Hepatocyte (in vitro differentiated cells): ENCODE data around the gene RABGAP1.

Experiments
- EZH2 ChIP-seq: fragments of 200-600 bp; sonication (generic); IDR thresholded peaks from 2 replicates; pipeline ENCODE4 v1.6.1; 2016; ENCODE audit warnings: antibody characterized with exemption, mild to moderate bottlenecking, borderline replicate concordance
- TF ChIP-seq, protein P1 (sequence below): fragments of 200-600 bp; sonication (generic); IDR thresholded peaks from 2 replicates; pipeline ENCODE4 v1.5.1; 2016; ENCODE audit warnings: antibody characterized with exemption, mild to moderate bottlenecking; ENCODE audit not compliant: poor library complexity

DNA sequence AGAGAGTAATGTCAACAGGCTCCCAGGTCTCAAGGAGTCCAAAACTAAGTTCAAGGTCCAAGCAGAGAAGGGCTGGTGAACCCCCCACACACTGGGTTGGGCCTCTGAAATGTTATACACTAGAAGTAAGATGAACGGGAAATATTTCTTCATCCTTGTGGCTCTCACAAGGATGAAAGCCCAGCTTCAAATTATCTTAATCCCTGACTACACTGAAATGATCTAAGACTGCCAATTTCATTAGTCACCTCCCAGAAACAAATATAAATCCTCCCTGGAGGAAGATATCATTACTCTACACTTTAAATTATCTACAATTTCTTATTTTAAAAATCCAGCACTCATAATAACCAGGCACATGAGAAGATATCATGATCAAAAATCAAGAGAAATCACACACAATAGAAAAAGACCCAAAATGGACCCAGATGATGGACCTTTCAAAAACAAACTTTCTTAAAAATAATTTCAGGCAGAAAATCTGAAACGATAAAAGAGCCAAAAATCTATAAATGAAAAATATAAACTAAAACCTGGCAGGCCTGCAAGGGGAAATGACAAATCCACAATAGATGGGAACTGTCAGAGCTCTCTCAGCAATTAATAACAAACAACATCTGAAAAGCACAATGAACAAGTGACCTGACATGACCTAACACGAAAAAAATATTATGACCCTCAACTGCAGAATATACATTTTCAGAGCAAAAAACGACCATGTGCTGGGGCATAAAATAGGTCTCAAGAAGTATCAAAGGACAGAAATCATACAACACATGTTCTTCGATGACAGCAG is 210.1 kb downstream of the RABGAP1 start:
- no peak for TF ChIP-seq EZH2
- TF ChIP-seq, protein P1, sequence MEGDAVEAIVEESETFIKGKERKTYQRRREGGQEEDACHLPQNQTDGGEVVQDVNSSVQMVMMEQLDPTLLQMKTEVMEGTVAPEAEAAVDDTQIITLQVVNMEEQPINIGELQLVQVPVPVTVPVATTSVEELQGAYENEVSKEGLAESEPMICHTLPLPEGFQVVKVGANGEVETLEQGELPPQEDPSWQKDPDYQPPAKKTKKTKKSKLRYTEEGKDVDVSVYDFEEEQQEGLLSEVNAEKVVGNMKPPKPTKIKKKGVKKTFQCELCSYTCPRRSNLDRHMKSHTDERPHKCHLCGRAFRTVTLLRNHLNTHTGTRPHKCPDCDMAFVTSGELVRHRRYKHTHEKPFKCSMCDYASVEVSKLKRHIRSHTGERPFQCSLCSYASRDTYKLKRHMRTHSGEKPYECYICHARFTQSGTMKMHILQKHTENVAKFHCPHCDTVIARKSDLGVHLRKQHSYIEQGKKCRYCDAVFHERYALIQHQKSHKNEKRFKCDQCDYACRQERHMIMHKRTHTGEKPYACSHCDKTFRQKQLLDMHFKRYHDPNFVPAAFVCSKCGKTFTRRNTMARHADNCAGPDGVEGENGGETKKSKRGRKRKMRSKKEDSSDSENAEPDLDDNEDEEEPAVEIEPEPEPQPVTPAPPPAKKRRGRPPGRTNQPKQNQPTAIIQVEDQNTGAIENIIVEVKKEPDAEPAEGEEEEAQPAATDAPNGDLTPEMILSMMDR, result no peak
